ENCODE results near the gene ZC3H13.

GRCh38 chr13:46031581-46032263 is 20.8 kb downstream of the ZC3H13 start:
- TF ChIP-seq CTCF (conservative IDR thresholded peaks at IDR 0.05; ENCODE audit: low read depth, low read length) (no peak), EZH2 (IDR thresholded peaks at IDR 0.05; ENCODE audit: borderline replicate concordance, low read depth, low read length, poor library complexity, severe bottlenecking) (no peak)

Measured in A673 (cell line).